ENCODE measurements around the gene CX3CR1.

GRCh38 chr3:39220407-39221140 is 59.3 kb downstream of the CX3CR1 start:
- TF ChIP-seq GATA2 (IDR thresholded peaks at IDR 0.05; ENCODE audit: low read depth, low read length), result no peak
- TF ChIP-seq GATA3 (IDR thresholded peaks at IDR 0.05; ENCODE audit: low read depth, low read length), result no peak

All from SH-SY5Y (cell line).